Adipose tissue (tissue), 3 donors: ENCODE results near the gene MLKL. TPM values are rescaled to one million over a fixed set of nuclear protein-coding genes. Genes with fewer than 3 reads are reported as not detected.

Experiments
- H3K27ac ChIP-seq: one replicate; pipeline ENCODE4 v1.5.1; 2013; ENCODE audit warnings: low read depth, low read length
- WGBS, 3 donors: extraction: QIAGEN DNeasy Blood & Tissue Kit; methylation state at CpG; one replicate each; pipeline ENCODE4 v1.1.7; 2013; 5-methylcytosine and 5-hydroxymethylcytosine counted together
- polyA plus RNA-seq, 3 donors: library from polyadenylated mRNA; stranded (reverse); fragments of 200-250 nt; gene quantifications; one replicate each; pipeline ENCODE4 v1.2.3, GENCODE V29; 2013
- donor health status: healthy with polysubstance abuse.
- donor health status: Bipolar disorder and iron deficiency.
- donor health status: healthy.

Gene MLKL
- polyA plus RNA-seq, 3 donors, result 5.6 to 15.0 (median 13.4) TPM

GRCh38 chr16:74625500-74626350 lies 74.9 kb downstream of the MLKL start:
- no peak overlapping the region for H3K27ac ChIP-seq
- WGBS, 3 donors, result 90 to 96% (median 92%) methylated on average over 14 of the region's 14 CpGs

DNA sequence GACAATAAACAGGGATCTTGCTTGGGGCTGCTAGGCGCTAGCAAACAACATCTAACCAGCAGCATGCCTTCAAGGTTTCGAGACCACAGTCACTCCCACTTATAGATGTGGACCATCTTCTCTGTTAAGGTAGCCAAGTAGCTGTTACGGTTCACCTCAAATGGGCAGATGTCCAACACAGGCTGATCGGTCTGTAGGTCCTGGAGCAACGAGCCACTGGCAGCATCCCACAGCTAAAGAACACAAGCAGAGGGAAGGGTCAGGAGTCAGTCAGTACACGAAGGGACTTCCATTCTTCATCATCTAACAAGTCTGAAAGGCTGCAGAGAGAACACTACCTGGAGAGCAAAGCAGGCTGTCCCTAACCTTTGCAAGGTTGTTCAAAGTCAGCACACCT lies 76.8 kb downstream of the MLKL start:
- H3K27ac ChIP-seq, result no peak overlapping the region
- 81 to 86% (median 86%) methylated on average over 6 of the region's 6 CpGs for WGBS, 3 donors

DNA sequence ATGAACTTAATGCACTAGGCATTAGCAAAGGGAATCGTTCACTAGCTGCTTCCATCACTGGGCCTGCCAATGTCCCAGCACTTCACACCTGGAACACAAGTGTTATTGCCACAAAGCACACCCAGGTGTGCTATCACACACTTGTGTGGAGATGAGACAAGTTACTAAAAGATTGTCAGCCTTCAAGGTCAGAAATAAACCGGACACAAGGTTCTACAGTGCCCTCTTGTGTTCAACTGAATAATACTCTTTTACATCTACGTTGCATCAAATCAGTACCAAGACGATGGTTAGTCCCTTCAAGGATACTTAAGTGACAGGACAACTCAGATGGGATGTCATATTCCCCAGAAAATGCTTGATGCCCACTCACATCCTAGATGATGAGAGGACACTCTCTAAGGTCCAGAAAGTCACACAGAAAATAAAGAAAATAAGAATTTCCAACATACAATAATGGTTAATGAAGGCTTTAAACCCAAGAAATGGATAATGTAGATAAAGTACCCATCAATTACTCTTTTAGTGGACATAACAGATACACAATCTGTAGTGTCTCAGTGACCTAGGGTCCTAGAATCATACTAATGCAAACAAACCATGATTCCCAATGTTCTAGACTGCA lies 77.3 kb downstream of the MLKL start:
- no peak overlapping the region for H3K27ac ChIP-seq
- 19 to 35% (median 30%) methylated on average over 4 of the region's 4 CpGs for WGBS, 3 donors

DNA sequence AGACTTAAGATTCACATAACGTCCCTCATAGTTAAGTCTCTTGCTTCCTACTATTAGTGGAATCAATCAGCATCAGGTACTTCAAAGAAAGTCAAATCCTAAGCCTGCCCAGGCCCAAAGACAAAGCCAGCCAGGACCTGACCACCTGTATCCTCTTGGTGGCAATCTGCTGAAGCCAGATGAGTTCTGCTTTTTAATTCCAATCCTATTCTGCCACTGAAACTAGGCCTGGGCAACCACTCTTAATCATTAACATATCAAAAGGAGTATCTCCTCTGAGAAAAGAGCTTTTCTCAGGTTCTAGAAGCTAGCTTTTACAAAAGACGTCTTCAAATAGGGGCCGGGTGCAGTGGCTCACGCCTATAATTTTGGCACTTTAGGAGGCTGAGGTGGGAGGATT lies 78.7 kb downstream of the MLKL start:
- 95 to 97% (median 96%) methylated on average over 4 of the region's 4 CpGs for WGBS, 3 donors
- no peak overlapping the region for H3K27ac ChIP-seq

Other genes starting within 250 kb of the MLKL start
- 10 to 100 TPM; 23.8 to 39.1 (median 38.9) TPM for gene GLG1, start 93.7 kb downstream of the MLKL start, polyA plus RNA-seq
- 1 to 10 TPM; 2.8 to 6.3 (median 4.2) TPM for gene RFWD3, start 34.0 kb downstream of the MLKL start, polyA plus RNA-seq
- gene FA2H, start 74.0 kb upstream of the MLKL start, polyA plus RNA-seq, result 1 to 10 TPM; 1.0 to 4.0 (median 2.8) TPM